ENCODE measurements around the gene NUDT1.

GRCh38 chr7:2217716-2218443, 24.1 kb upstream of the NUDT1 start:
- TF ChIP-seq POLR2A (IDR thresholded peaks at IDR 0.05; ENCODE audit: low read length) (no peak), GATA1 (IDR thresholded peaks at IDR 0.05; ENCODE audit: low read depth, low read length) (no peak)
